Skeletal muscle cell (primary cell): ENCODE data around the gene LDB2.
"Not testable (repeated sequence)": the region's sequence is repeated elsewhere in the genome, so short reads cannot be mapped to it uniquely, and the experiment has no call there.

Experiments
- DNase-seq: peaks from one replicate; pipeline ENCODE4 v3.0.0-alpha.2; 2010; ENCODE audit warnings: low read depth
- H3K4me3 ChIP-seq: 2 replicates; pipeline ENCODE4 v1.5.1; 2011; ENCODE audit warnings: low read depth, mild to moderate bottlenecking, control low read depth, low read length, moderate library complexity

The LDB2 gene

GRCh38 chr4:16544251-16544721 lies 354.2 kb downstream of the LDB2 start:
- H3K4me3 ChIP-seq = no peak overlapping the region
- no peak for DNase-seq

GRCh38 chr4:16537926-16538325 lies 360.5 kb downstream of the LDB2 start:
- no peak overlapping the region for H3K4me3 ChIP-seq
- no peak for DNase-seq

GRCh38 chr4:16532240-16532970 lies 366.0 kb downstream of the LDB2 start:
- DNase-seq = peak; percentile 73
- H3K4me3 ChIP-seq = no peak overlapping the region

- no peak overlapping the region for H3K4me3 ChIP-seq
- no peak for DNase-seq
Measured at GRCh38 chr4:16530688-16531635, 367.5 kb downstream of the LDB2 start.

GRCh38 chr4:16524911-16525554 lies 373.4 kb downstream of the LDB2 start:
- DNase-seq = peak; percentile 82
- no peak overlapping the region for H3K4me3 ChIP-seq

GRCh38 chr4:16524406-16524805 lies 374.0 kb downstream of the LDB2 start:
- H3K4me3 ChIP-seq = no peak overlapping the region
- no peak for DNase-seq

- not testable (repeated sequence) for H3K4me3 ChIP-seq, DNase-seq
Measured at GRCh38 chr4:16523526-16523925, 374.9 kb downstream of the LDB2 start.

- DNase-seq = no peak
- H3K4me3 ChIP-seq = no peak overlapping the region
Measured at GRCh38 chr4:16521156-16521915, 377.1 kb downstream of the LDB2 start.

GRCh38 chr4:16516796-16517439 lies 381.5 kb downstream of the LDB2 start:
- DNase-seq = peak; percentile 56
- H3K4me3 ChIP-seq = no peak overlapping the region

- H3K4me3 ChIP-seq = no peak overlapping the region
- DNase-seq = no peak
Measured at GRCh38 chr4:16513876-16514275, 384.6 kb downstream of the LDB2 start.

- H3K4me3 ChIP-seq = no peak overlapping the region
- no peak for DNase-seq
Measured at GRCh38 chr4:16508968-16509367, 389.5 kb downstream of the LDB2 start.

- H3K4me3 ChIP-seq = no peak overlapping the region
- no peak for DNase-seq
Measured at GRCh38 chr4:16505726-16506125, 392.7 kb downstream of the LDB2 start.

GRCh38 chr4:16505267-16505666 lies 393.2 kb downstream of the LDB2 start:
- no peak for DNase-seq
- no peak overlapping the region for H3K4me3 ChIP-seq

GRCh38 chr4:16503421-16504100 lies 394.9 kb downstream of the LDB2 start:
- H3K4me3 ChIP-seq = no peak overlapping the region
- no peak for DNase-seq

- no peak for DNase-seq
- H3K4me3 ChIP-seq = no peak overlapping the region
Measured at GRCh38 chr4:16498978-16499377, 399.5 kb downstream of the LDB2 start.

GRCh38 chr4:16496501-16496900 lies 401.9 kb downstream of the LDB2 start:
- DNase-seq = peak; percentile 17
- no peak overlapping the region for H3K4me3 ChIP-seq

GRCh38 chr4:16492872-16493271 lies 405.6 kb downstream of the LDB2 start:
- H3K4me3 ChIP-seq = no peak overlapping the region
- no peak for DNase-seq

GRCh38 chr4:16489226-16489625 lies 409.2 kb downstream of the LDB2 start:
- H3K4me3 ChIP-seq = no peak overlapping the region
- DNase-seq = no peak
